ENCODE measurements around the gene SCAF8.

The SCAF8 gene

GRCh38 chr6:154783229-154783628, 50.0 kb downstream of the SCAF8 start:
- no peak overlapping the region for H3K4me2 ChIP-seq (ENCODE audit: low read depth, low read length)
- H3K9me3 ChIP-seq (replicated peaks; ENCODE audit: insufficient read depth, low read length) = no peaks in the 10 kb centered on the region
- no peaks in the 10 kb centered on the region for H3K4me1 ChIP-seq (ENCODE audit: low read length)
- no peaks in the 10 kb centered on the region for H3K27me3 ChIP-seq (replicated peaks; ENCODE audit: insufficient read depth, low read length)
- no peak overlapping the region for H2AFZ ChIP-seq (ENCODE audit: low read length)
- DNase-seq = no peak
- H3K9ac ChIP-seq (ENCODE audit: low read length) = no peak overlapping the region
- no peaks in the 10 kb centered on the region for H3K79me2 ChIP-seq (ENCODE audit: low read length)
- H3K36me3 ChIP-seq (replicated peaks; ENCODE audit: insufficient read depth, low read length) = no peaks in the 10 kb centered on the region
- no peaks in the 10 kb centered on the region for H4K20me1 ChIP-seq (ENCODE audit: insufficient read depth, low read length)
- no peaks in the 10 kb centered on the region for H3F3A ChIP-seq (ENCODE audit: insufficient read depth, low read length)
- H3K27ac ChIP-seq (ENCODE audit: low read length) = no peak overlapping the region
- no peaks in the 10 kb centered on the region for H3K9me2 ChIP-seq (replicated peaks; ENCODE audit: insufficient read depth, low read length)
- no peak overlapping the region for H3K4me3 ChIP-seq (ENCODE audit: low read length)
- TF ChIP-seq EZH2phosphoT487 (IDR thresholded peaks at IDR 0.05; ENCODE audit: low read length) (no peak), CTCF (IDR thresholded peaks at IDR 0.05; ENCODE audit: low read length) (no peak), EZH2 (optimal IDR thresholded peaks at IDR 0.05; ENCODE audit: low read depth, low read length) (no peak)

GRCh38 chr6:154785075-154785474, 51.9 kb downstream of the SCAF8 start:
- Histone ChIP-seq H3K27me3 (replicated peaks; ENCODE audit: insufficient read depth, low read length) (no peaks in the 10 kb centered on the region), H3K4me2 (ENCODE audit: low read depth, low read length) (no peak overlapping the region), H2AFZ (ENCODE audit: low read length) (no peak overlapping the region), H4K20me1 (ENCODE audit: insufficient read depth, low read length) (no peaks in the 10 kb centered on the region), H3K27ac (ENCODE audit: low read length) (no peak overlapping the region), H3K4me3 (ENCODE audit: low read length) (no peak overlapping the region), H3K4me1 (ENCODE audit: low read length) (no peaks in the 10 kb centered on the region), H3K36me3 (replicated peaks; ENCODE audit: insufficient read depth, low read length) (no peaks in the 10 kb centered on the region), H3K79me2 (ENCODE audit: low read length) (no peaks in the 10 kb centered on the region), H3K9me2 (replicated peaks; ENCODE audit: insufficient read depth, low read length) (no peaks in the 10 kb centered on the region), H3K9ac (ENCODE audit: low read length) (no peak overlapping the region), H3F3A (ENCODE audit: insufficient read depth, low read length) (no peaks in the 10 kb centered on the region), H3K9me3 (replicated peaks; ENCODE audit: insufficient read depth, low read length) (no peaks in the 10 kb centered on the region)
- no peak for DNase-seq
- TF ChIP-seq EZH2 (optimal IDR thresholded peaks at IDR 0.05; ENCODE audit: low read depth, low read length) (no peak), EZH2phosphoT487 (IDR thresholded peaks at IDR 0.05; ENCODE audit: low read length) (no peak), CTCF (IDR thresholded peaks at IDR 0.05; ENCODE audit: low read length) (no peak)

- Histone ChIP-seq H3K4me1 (ENCODE audit: low read length) (no peaks in the 10 kb centered on the region), H3K79me2 (ENCODE audit: low read length) (no peaks in the 10 kb centered on the region), H4K20me1 (ENCODE audit: insufficient read depth, low read length) (no peaks in the 10 kb centered on the region), H3K27me3 (replicated peaks; ENCODE audit: insufficient read depth, low read length) (no peaks in the 10 kb centered on the region), H2AFZ (ENCODE audit: low read length) (no peak overlapping the region), H3K27ac (ENCODE audit: low read length) (no peak overlapping the region), H3K9me3 (replicated peaks; ENCODE audit: insufficient read depth, low read length) (no peaks in the 10 kb centered on the region), H3K4me2 (ENCODE audit: low read depth, low read length) (no peak overlapping the region), H3K9ac (ENCODE audit: low read length) (no peak overlapping the region), H3K36me3 (replicated peaks; ENCODE audit: insufficient read depth, low read length) (no peaks in the 10 kb centered on the region), H3F3A (ENCODE audit: insufficient read depth, low read length) (no peaks in the 10 kb centered on the region), H3K4me3 (ENCODE audit: low read length) (no peak overlapping the region), H3K9me2 (replicated peaks; ENCODE audit: insufficient read depth, low read length) (no peaks in the 10 kb centered on the region)
- DNase-seq = no peak
- TF ChIP-seq EZH2phosphoT487 (IDR thresholded peaks at IDR 0.05; ENCODE audit: low read length) (no peak), EZH2 (optimal IDR thresholded peaks at IDR 0.05; ENCODE audit: low read depth, low read length) (no peak), CTCF (IDR thresholded peaks at IDR 0.05; ENCODE audit: low read length) (no peak)
Measured at GRCh38 chr6:154786144-154786868, 53.1 kb downstream of the SCAF8 start.

Data from MM.1S (cell line).